Left cardiac atrium (tissue), 4 donors: ENCODE results near the gene AQP6. TPM values are rescaled to one million over a fixed set of nuclear protein-coding genes. Genes with fewer than 3 reads are reported as not detected.

ENCODE experiments used
- ATAC-seq, 2 donors: fragments of 200-7000 bp; cut with Tn5 transposase; one replicate each; pipeline ENCODE4 v1.9.1; 2020; ENCODE audit warnings: mild to moderate bottlenecking in 2 of 2, moderate library complexity in 2 of 2
- DNase-seq: peaks from one replicate; pipeline ENCODE4 v3.0.0-alpha.2; 2020
- intact Hi-C, 2 donors: fragments of 100-400 bp; cut with DNase I; formaldehyde crosslinking; loops; one replicate each; pipeline versions ENCODE4 v1.14.1 to v1.15.1; 2022 to 2023
- total RNA-seq, 2 donors: library from RNA; stranded (reverse); fragmentation: NEBNext Ultra II Directional; extraction: Animal tissue kit (Norgen Biotek cat#: 25700); gene quantifications; one replicate each; pipeline ENCODE4 v1.2.1, GENCODE V29; 2021
- donor health status: DM: no; HTN: yes; CAD: no.
- donor health status: DM: no; HTN: yes; CAD: no; lungs with severe emphysema.
- donor health status: DM: yes; HTN: yes; CAD: no.
- donor health status: Dilated cardiomyopathy.

Gene AQP6
- total RNA-seq, 2 donors from 2014 or later = 0.13 to 0.77 TPM

DNA sequence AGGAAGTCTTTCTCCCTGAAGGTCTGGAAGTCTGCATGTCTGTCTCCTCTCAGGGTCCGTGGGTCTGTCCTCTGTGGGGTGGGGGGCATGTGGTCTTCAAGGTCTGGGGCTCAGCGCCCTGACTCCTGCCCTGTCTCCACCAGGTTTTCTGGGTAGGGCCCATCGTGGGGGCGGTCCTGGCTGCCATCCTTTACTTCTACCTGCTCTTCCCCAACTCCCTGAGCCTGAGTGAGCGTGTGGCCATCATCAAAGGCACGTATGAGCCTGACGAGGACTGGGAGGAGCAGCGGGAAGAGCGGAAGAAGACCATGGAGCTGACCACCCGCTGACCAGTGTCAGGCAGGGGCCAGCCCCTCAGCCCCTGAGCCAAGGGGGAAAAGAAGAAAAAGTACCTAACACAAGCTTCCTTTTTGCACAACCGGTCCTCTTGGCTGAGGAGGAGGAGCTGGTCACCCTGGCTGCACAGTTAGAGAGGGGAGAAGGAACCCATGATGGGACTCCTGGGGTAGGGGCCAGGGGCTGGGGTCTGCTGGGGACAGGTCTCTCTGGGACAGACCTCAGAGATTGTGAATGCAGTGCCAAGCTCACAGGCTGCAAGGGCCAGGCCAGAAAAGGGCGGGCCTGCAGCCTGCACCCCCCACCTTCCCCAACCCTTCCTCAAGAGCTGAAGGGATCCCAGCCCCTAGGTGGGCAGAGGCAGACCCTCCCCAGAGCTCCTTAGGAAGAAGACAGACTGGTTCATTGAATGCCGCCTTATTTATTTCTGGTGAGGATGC is 7.7 kb upstream of the AQP6 start:
- DNase-seq = no peak
- intact Hi-C loops = loop anchor here (2.0 to 5.0 kb wide), 2 partner anchors 92 to 98 kb away; partner anchors contain the start of gene ASIC1 (in 1 of the 2)
- ATAC-seq = no peak

DNA sequence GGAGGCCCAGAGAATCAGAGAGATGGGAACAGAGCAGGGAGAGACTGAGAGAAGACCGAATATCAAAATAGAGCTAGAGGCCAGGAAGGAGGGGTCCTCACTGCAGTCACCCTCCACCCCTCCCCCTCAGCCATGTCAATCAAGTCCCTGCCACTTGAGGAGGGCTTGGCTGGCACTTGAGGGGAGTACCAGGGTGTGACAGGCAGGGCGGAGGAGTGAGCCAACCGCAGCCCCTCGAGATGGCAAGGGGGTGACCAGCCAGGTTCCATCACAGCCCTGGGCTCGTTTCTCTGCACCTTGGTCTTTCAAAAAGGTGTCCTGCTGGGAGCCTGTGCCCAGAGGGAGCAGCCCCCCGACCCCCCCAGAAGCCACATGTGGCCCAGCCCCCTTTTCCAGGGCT is 6.9 kb upstream of the AQP6 start:
- ATAC-seq = no peak
- intact Hi-C loops = loop anchor here (2.0 to 5.0 kb wide), 3 partner anchors 91 to 99 kb away; partner anchors contain the start of gene ASIC1 (in 2 of the 2)
- DNase-seq = no peak

DNA sequence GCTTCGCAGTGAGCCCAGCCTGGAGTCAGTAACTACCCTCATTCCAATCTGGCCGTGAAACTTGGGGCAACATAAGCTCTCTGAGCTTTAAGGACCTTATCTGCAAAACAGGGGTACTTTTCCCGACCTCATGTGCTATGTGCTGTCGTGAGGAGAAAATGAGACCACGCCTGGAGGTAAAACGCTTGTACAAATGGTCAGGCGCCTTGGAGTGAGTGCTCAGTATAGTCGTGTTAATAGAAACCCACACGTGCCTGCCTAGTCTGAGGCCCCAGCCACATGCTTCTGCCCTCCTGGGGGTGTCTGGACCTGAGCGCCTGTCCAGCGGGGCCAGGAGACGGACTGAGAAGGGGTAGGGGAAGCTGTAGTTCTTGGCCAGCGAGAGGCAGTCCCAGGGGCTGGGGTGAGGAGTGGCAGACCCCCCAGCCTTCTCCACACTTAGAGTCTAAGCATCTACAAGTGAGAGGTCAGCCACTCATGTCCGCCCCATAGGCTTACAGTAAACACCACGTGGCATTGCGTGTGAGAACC is 6.2 kb upstream of the AQP6 start:
- intact Hi-C loops = loop anchor here (2.0 to 5.0 kb wide), 2 partner anchors 90 to 91 kb away; partner anchors contain the start of gene ASIC1 (in 2 of the 2)
- DNase-seq (no peak), ATAC-seq (no peak)

- intact Hi-C loops = loop anchor here (2.0 to 5.0 kb wide), 2 partner anchors 90 kb away; partner anchors contain the start of gene ASIC1 (in 2 of the 2)
- ATAC-seq (peak; percentile 78 to 85), DNase-seq (peak; percentile 93)
Observed at GRCh38 chr12:49967042-49967776, 5.5 kb upstream of the AQP6 start.

- no peak for DNase-seq
- ATAC-seq = no peak
- intact Hi-C loops = loop anchor here (2.0 to 5.0 kb wide), 2 partner anchors 89 kb away; partner anchors contain the start of gene ASIC1 (in 2 of the 2)
Observed at GRCh38 chr12:49967777-49968250, 4.9 kb upstream of the AQP6 start.

DNA sequence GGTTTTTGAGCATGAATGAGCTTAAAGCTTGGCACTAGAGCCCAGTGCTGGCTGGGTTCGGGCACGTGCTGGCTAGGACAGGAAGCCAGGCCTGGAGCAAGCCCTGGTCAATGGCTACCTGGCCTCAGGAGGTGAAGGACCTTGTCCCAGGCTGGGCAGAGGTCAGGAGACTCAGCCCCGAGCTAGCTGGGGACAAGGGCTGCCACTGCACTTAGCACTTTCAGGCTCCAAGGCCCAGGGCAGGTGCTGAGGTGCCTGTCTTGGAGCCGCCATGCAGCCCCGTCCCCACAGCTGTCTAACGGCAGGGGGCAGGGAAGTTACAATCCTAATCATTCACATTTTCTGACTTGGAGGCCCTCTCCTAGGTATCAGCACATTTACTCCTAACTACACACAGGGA is 4.3 kb upstream of the AQP6 start:
- no peak for DNase-seq
- intact Hi-C loops = loop anchor here in 1 of 2 donors (5.0 kb wide), 1 partner anchor 89 kb away; the partner anchor contains the start of gene ASIC1
- ATAC-seq = no peak

- intact Hi-C loops = loop anchor here in 1 of 2 donors (5.0 kb wide), 1 partner anchor 88 kb away; the partner anchor contains the start of gene ASIC1
- ATAC-seq (no peak), DNase-seq (no peak)
Observed at GRCh38 chr12:49969027-49969426, 3.7 kb upstream of the AQP6 start.

- ATAC-seq = no peak
- intact Hi-C loops = loop anchor here (5.0 to 10.0 kb wide), 2 partner anchors 87 to 215 kb away; partner anchors contain the start of gene ASIC1 (in 1 of the 2)
- no peak for DNase-seq
Observed at GRCh38 chr12:49969651-49970429, 2.9 kb upstream of the AQP6 start.

DNA sequence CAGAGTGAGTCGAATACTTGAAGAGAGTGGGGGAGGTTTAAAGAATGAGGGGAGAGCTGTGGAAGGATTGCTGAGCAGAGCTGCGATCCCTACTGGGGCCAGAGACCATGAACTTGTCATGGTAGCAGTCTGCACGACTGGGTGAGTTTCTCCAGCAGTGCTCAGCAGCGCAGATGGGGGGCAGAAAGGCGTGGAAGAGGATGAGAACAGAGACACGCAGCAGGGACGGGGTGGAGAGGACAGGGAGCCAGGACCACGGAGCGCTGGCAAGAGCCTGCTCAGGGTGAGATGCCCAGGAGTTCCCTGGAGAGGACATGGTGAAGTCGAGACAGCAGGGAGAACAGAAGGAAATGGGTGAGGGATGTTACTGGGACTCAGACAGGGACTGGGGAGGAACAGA is 2.1 kb upstream of the AQP6 start:
- ATAC-seq (no peak), DNase-seq (no peak)
- intact Hi-C loops = loop anchor here in 1 of 2 donors (10.0 kb wide), 1 partner anchor 214 kb away; no protein-coding TSS in a partner anchor

DNA sequence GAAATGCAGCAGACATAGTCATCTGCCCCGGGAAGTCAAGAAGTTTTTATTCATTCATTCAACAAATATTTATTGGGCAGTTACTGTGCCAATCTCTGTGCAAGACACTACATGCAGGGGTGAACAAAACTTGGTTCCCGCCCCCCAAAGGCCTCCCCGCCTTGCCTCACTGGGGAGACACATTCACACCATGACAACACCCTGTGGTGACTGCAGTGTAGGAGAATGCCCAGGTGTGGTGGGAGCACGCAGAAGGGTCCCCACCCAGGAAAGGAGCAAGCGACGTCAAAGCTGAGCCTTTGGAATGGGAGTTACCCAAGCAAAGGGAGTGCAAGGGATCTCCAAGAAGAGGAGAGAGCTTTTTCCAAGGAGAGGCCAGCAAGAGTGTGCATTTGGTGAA is 1.6 kb upstream of the AQP6 start:
- ATAC-seq (no peak), DNase-seq (no peak)
- intact Hi-C loops = loop anchor here in 1 of 2 donors (10.0 kb wide), 1 partner anchor 214 kb away; no protein-coding TSS in a partner anchor

DNA sequence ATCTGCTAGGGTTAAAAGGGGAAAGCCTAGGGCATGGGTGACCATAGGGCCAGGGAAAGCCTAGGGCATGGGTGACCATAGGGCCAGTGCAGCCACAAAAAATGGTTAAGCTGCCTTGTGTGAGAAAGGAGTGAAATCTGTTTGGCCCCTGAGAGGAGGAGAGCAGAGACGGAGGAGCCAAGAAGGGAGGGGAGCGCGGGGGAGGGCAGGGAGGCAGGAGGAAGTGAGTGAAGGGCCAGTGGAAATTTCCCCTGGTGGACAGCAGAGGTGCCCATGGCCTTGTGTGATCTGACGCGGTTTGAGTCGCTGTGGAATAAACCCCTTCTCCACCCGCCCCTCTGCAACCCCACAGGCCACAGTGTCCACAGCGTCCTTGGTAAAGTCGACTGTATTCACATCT is 618 bp upstream of the AQP6 start:
- intact Hi-C loops = loop anchor here in 1 of 2 donors (10.0 kb wide), 1 partner anchor 213 kb away; no protein-coding TSS in a partner anchor
- DNase-seq (no peak), ATAC-seq (no peak)

- intact Hi-C loops = loop anchor here in 1 of 2 donors (10.0 kb wide), 1 partner anchor 211 kb away; no protein-coding TSS in a partner anchor
- ATAC-seq = no peak
- no peak for DNase-seq
Observed at GRCh38 chr12:49973361-49973830, 649 bp downstream of the AQP6 start.

- intact Hi-C loops = loop anchor here in 1 of 2 donors (10.0 kb wide), 1 partner anchor 211 kb away; no protein-coding TSS in a partner anchor
- ATAC-seq (peak; percentile 87 to 89), DNase-seq (peak; percentile 79)
Observed at GRCh38 chr12:49974231-49974675, 1.5 kb downstream of the AQP6 start.

- intact Hi-C loops = loop anchor here in 1 of 2 donors (10.0 kb wide), 1 partner anchor 210 kb away; no protein-coding TSS in a partner anchor
- ATAC-seq (peak; percentile 27 to 45), DNase-seq (no peak)
Observed at GRCh38 chr12:49974677-49975317, 2.0 kb downstream of the AQP6 start.

GRCh38 chr12:49975318-49975761 is 2.6 kb downstream of the AQP6 start:
- no peak for DNase-seq
- ATAC-seq = peak in 1 of 2 donors; percentile 3
- intact Hi-C loops = loop anchor here in 1 of 2 donors (10.0 kb wide), 1 partner anchor 209 kb away; no protein-coding TSS in a partner anchor

- DNase-seq = no peak
- intact Hi-C loops = loop anchor here in 1 of 2 donors (10.0 kb wide), 1 partner anchor 208 kb away; no protein-coding TSS in a partner anchor
- no peak for ATAC-seq
Observed at GRCh38 chr12:49976557-49976956, 3.8 kb downstream of the AQP6 start.

DNA sequence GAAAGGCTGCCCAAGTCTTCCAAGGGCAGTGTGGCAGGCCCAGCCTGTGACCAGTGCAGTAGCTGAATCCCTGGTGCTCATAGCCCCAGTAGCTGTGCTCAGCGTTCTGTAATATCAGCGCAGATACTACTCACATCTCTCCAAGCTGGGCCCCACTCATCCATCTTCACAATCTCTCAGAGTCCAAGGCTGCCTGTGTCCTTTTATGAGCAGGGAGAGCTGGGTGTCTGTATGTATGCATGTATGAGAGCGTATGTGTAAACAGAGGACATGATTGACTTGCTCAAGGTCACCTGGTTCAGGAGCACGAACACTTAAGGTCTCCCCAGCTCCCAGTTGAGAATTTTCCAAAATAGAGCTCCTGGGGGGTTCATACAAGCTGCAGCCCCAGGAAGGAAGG is 5.4 kb downstream of the AQP6 start:
- DNase-seq (no peak), ATAC-seq (no peak)
- intact Hi-C loops = loop anchor here in 1 of 2 donors (10.0 kb wide), 1 partner anchor 207 kb away; no protein-coding TSS in a partner anchor
